IPS-NIHi7 (cell line): Measurements from ENCODE around the gene CNN2.

ENCODE experiments used
- DNase-seq: peaks from one replicate; pipeline ENCODE4 v3.0.0; 2012; ENCODE audit warnings: mixed read lengths; ENCODE audit errors: extremely low spot score

CNN2 gene

DNA sequence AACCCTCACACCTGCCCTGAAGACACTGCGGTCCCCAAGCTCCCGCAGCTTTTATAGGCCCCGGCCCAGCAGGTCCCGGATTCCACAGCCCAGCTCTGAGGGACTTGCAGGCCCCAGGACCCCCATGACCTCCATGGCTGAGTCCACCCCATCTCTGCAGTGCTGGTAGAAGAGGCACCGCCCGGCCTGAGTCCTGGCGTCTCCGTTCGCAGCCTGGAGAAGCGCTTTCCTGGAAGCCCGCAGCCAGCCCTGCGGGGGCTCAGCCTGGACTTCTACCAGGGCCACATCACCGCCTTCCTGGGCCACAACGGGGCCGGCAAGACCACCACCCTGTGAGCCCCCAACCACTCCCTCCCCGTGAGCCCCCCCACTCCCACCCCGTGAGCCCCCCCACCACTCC is 22.7 kb downstream of the CNN2 start:
- no peak for DNase-seq

DNA sequence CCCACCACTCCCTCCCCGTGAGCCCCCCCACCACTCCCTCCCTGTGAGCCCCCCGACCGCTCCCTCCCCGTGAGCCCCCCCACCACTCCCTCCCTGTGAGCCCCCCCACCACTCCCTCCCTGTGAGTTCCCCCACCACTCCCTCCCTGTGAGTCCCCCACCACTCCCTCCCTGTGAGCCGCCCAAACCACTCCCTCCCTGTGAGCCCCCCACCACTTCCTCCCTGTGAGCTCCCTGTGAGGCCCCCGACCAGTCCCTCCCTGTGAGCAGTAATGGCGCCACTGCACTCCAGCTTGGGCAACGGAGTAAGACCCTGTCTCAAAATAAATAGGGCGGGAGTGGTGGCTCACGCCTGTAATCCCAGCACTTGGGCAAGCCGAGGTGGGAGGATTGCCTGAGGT is 23.4 kb downstream of the CNN2 start:
- no peak for DNase-seq

DNA sequence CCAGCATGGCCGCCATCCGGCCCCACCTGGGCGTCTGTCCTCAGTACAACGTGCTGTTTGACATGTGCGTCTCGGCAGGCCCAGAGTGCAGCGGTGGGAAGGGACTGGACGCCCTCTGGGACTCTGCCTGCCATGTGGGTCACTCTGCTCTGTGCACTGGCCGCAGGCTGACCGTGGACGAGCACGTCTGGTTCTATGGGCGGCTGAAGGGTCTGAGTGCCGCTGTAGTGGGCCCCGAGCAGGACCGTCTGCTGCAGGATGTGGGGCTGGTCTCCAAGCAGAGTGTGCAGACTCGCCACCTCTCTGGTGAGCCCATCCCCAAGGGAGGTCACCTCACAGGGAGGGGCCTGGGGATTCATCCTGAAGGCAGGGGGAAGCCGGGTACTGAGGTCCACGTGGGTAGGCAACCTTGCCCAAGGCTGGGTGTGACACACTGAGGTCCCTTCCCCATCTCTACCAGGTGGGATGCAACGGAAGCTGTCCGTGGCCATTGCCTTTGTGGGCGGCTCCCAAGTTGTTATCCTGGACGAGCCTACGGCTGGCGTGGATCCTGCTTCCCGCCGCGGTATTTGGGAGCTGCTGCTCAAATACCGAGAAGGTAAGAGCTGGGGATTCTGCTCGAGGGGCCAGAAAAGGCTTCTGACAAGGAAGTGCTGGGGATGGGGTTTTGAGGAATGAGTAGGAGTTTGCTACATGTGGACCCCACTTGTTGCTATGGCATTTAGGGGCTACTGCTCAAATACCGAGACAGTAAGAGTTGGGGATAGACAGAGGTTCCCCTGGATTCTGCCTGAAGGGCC is 24.8 kb downstream of the CNN2 start:
- DNase-seq, result no peak

DNA sequence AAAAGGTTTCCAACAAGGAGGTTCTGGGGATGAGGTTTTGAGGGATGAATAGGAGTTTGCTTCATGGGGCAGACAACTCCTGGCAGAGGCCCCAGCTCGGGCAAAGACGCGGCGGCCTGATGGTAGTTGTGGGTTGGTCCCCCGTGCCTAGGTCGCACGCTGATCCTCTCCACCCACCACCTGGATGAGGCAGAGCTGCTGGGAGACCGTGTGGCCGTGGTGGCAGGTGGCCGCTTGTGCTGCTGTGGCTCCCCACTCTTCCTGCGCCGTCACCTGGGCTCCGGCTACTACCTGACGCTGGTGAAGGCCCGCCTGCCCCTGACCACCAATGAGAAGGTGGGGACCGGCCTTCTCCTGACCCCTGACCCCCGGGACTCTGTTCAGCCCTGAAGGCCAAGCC is 25.4 kb downstream of the CNN2 start:
- DNase-seq, result no peak

DNA sequence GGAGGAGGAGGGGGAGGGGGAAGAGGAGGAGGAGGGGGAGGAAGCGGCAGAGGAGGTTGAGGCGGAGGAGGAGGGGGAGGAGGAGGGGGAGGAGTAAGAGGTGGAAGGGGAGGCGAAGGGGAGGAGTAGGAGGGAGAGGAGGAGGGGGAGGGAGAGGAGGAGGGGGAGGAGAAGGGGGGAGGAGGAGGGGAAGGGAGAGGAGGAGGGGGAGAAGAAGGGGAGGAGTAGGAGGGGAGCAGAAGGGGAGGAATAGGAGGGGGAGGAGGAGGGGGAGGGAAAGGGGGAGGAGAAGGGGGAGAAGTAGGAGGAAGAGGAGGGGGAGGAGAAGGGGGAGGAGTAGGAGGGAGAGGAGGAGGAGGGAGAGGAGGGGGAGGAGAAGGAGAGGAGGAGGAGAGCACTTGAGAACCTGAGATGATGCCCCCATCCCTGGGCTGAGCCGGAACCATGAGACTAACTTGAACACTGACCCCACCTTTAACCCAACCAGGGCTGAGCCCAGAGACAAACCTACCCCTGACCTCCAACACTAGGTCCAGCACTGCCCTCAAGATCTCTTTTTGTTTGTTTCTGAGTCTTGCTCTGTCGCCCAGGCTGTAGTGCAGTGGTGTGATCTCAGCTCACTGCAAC is 26.1 kb downstream of the CNN2 start:
- DNase-seq, result no peak

DNA sequence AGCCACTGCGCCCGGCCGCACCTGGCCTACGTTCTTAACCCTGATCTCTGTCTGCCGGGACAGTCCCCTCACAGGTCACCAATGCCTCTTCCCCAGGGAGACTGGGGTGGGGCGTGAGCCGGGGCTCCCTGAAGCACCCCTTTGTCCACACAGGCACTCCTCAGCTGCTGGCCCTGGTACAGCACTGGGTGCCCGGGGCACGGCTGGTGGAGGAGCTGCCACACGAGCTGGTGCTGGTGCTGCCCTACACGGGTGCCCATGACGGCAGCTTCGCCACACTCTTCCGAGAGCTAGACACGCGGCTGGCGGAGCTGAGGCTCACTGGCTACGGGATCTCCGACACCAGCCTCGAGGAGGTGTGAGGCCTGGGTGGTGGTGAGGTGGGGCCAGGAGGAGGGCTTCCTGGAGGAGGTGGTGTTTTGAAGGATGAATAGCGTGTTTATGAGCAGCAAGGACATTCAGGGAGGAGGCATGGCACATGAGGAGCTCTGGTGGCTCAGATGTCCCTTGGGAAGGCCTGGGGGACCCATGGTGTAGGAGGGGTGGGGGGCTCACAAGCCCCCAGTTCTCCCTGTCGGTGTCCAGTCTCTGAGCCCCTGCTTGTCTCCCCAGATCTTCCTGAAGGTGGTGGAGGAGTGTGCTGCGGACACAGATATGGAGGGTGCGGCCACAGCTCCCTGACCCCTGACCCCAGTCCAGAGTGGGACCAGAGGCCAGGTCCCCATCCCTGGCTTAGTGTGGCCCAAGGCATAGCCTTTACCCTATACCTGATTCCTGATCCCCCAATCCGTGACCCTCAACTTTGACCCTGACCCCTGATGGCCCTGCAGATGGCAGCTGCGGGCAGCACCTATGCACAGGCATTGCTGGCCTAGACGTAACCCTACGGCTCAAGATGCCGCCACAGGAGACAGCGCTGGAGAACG is 27.0 kb downstream of the CNN2 start:
- no peak for DNase-seq

DNA sequence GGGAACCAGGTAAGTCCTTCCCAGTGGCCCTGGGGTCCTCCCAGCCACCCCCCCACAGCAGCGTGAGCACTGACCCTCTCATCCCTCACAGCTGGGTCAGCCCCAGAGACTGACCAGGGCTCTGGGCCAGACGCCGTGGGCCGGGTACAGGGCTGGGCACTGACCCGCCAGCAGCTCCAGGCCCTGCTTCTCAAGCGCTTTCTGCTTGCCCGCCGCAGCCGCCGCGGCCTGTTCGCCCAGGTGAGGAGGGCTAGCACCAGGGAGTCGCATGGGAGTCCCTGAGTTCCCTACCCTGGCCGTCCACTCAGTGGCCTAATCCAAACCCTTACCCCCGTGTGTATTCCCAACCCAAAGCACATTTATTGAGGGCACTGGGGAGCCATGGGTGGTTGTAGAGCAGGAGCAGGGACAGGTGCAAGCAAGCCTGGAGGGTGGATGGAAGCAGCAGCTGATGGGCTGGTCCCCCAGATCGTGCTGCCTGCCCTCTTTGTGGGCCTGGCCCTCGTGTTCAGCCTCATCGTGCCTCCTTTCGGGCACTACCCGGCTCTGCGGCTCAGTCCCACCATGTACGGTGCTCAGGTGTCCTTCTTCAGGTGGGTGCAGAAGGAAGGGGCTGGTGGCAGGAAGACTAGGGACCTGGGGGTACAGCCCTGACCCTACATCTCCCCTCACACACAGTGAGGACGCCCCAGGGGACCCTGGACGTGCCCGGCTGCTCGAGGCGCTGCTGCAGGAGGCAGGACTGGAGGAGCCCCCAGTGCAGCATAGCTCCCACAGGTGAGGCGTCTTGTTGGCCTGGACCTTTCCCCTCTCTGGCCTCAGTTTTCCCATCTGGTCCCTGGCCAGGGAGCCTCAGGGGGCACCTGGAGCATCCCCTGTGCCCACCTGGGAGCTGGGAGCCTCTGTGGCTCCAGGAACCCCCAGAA is 28.0 kb downstream of the CNN2 start:
- no peak for DNase-seq

DNA sequence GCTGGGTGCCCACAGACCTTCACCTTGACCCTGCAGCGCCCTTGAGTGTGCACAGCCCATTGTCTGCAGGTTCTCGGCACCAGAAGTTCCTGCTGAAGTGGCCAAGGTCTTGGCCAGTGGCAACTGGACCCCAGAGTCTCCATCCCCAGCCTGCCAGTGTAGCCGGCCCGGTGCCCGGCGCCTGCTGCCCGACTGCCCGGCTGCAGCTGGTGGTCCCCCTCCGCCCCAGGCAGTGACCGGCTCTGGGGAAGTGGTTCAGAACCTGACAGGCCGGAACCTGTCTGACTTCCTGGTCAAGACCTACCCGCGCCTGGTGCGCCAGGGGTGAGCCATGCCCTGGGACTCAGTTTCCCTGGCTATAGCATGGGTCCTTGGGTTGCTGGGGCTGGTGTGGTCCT is 28.6 kb downstream of the CNN2 start:
- DNase-seq, result no peak

DNA sequence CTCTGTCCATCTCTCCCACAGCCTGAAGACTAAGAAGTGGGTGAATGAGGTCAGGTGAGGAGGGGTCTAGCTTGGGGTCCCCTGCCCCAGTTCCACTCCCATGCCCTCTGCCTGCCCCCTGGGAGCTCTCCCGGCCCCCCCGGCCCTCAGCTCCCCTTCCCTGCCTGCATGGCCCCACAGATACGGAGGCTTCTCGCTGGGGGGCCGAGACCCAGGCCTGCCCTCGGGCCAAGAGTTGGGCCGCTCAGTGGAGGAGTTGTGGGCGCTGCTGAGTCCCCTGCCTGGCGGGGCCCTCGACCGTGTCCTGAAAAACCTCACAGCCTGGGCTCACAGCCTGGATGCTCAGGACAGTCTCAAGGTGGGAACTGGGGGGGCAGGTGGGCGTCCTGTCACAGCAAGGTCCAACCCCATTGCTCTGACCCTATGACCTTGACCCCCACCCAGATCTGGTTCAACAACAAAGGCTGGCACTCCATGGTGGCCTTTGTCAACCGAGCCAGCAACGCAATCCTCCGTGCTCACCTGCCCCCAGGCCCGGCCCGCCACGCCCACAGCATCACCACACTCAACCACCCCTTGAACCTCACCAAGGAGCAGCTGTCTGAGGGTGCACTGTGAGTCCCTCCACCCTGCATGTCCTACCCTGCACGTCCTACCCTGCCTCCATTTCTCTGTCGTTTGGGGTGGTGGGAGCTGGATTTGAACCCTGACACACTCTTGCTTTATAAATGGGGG is 29.6 kb downstream of the CNN2 start:
- no peak for DNase-seq

DNA sequence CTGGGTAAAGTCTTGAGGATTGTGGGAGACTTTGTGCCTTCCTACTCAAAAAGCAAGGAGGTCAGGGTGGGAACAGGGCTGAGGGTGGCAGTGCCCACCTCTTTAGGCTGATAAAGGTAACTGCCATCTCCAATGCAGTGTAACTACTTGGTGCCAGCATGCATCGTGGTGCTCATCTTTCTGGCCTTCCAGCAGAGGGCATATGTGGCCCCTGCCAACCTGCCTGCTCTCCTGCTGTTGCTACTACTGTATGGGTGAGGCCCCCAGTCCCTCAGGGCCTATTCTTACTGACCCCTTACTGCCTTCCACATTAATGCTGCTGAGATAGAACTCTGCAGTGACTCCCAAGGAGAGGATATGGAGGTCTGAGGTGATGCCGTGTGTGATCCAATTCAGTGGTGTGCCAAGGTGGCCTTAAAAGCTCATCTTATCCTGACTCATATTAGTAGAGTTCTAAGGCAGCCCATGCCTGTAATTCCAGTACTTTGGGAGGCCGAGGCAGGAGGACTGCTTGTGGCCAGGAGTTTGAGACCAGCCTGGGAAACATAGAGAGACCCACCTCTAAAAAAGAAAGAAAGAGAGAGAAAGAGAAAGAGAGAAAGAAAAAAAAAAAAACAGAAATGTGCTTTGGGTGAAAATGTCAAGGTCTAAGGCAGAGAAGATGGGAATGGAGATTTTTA is 30.9 kb downstream of the CNN2 start:
- no peak for DNase-seq

DNA sequence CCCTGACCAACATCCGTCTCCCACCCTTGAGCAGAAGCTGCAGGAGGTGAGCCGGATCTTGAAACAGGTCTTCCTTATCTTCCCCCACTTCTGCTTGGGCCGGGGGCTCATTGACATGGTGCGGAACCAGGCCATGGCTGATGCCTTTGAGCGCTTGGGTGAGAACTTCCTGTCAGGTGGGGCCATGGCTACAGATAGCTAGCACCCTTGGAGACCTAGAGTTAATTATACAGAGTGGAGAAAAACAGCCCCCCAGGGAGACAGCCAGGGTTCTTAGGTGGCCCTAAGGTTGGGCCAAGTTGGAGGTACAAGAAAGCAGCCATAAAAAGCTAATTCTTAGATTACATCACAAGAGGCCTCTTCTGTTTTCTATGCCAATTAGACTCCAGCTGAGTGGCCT is 31.7 kb downstream of the CNN2 start:
- DNase-seq, result no peak

DNA sequence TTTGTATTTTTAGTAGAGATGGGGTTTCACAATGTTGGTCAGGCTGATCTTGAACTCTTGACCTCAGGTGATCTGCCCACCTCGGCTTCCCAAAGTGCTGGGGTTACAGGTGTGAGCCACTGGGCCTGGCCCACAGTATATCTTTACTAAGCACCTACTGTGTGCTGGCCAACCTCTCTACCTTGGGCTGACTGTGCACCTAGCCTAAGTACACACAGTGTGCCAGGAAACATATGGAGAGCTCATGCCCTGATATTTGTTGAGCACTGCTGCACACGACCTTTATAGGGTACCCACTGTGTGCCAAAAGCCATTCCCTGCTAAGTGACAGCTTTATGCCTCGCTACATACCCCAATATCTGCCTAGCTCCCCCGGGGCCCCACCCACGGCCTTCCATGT is 34.3 kb downstream of the CNN2 start:
- no peak for DNase-seq

DNA sequence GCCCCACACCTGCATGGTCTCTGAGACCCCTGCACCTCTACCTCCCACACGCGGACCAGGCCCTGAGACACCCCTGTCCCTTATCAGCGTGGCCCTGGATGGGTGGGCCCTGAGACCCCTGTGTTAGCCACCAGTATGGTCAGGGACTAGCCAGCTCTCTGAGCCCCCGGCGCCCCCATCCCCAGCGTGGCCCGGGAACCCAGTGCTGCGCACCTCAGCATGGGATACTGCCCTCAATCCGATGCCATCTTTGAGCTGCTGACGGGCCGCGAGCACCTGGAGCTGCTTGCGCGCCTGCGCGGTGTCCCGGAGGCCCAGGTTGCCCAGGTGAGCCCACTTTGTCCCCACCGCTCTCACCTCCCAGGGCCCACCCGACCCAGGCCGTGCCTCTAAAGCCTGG is 35.6 kb downstream of the CNN2 start:
- no peak for DNase-seq

DNA sequence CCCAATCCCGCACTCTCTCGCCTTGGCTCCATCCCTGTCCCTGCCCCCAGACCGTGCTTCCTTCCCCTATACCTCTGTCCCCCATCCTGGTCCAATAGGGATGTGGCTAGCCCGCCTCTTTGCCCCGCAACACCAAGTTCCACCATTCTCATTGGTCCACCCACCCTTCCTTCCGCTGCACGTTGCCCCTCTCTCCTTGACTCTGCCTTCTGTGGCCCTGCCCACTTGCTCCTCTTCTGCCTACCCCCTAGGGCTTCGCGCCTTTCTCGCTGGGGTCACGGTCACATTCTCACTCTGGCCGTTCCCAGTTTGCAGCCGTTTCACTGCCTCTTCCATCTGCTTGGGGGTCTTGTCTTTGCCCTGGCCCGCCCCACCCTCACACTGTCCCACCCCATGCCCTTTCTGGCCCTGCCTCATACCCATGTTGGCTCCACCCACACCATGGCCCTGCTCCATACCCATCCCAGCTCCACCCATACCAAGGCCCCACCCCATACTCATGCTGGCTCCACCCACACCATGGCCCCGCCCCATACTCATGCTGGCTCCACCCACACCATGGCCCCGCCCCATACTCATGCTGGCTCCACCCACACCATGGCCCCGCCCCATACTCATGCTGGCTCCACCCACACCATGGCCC is 36.1 kb downstream of the CNN2 start:
- peak; percentile 78 for DNase-seq

DNA sequence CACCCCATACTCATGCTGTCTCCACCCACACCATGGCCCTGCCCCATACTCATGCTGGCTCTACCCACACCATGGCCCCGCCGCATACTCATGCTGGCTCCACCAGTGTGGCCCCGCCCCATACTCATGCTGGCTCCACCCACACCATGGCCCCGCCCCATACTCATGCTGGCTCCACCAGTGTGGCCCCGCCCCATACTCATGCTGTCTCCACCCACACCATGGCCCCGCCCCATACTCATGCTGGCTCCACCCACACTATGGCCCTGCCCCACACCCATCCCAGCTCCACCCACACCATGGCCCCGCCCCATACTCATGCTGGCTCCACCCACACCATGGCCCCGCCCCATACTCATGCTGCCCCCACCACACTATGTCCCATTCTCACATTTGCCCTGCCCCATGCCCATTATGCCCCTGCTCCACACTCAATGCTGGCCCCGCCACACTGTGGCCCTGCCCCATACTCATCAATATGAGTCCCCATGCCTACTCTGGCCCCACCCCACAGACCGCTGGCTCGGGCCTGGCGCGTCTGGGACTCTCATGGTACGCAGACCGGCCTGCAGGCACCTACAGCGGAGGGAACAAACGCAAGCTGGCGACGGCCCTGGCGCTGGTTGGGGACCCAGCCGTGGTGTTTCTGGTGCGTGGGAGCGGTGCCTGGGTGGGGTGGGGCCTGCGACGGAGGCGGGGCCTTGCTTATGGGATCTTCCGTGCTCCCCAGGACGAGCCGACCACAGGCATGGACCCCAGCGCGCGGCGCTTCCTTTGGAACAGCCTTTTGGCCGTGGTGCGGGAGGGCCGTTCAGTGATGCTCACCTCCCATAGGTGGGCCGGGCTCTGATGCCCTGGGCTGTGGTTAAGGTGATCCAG is 36.9 kb downstream of the CNN2 start:
- no peak for DNase-seq

DNA sequence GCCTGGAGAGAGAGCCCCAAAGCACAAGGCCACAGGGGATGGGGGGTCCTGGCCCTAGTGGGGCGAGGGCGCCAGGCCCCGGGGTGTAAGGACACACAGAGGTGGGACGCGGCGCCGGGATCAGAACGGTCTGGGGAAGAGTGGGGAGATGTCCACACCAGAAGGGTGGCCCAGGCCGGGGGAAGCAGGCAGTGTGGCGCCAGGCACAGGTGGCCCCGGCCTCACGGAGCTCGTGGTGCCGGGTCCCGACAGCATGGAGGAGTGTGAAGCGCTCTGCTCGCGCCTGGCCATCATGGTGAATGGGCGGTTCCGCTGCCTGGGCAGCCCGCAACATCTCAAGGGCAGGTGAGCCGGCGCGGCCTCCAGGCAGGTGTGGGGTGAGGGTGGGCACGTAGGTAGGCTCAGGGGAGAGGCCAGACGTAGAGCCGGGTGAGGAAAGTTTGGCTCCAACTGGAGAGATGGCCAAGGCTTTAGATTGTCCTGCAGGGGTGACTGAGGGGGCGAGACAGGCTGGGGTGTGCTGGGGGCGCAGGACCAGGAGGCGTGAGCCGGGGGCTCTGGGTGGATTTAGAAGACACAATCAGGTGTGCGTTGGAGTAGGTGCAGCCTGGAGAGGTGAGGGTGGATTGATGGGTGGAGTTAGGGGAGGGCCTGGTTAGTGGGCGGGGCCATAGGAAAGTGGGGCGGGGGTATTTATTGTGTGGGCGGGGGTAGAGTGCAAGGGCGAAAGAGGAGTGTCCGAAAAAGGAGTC is 37.7 kb downstream of the CNN2 start:
- DNase-seq, result peak; percentile 78

DNA sequence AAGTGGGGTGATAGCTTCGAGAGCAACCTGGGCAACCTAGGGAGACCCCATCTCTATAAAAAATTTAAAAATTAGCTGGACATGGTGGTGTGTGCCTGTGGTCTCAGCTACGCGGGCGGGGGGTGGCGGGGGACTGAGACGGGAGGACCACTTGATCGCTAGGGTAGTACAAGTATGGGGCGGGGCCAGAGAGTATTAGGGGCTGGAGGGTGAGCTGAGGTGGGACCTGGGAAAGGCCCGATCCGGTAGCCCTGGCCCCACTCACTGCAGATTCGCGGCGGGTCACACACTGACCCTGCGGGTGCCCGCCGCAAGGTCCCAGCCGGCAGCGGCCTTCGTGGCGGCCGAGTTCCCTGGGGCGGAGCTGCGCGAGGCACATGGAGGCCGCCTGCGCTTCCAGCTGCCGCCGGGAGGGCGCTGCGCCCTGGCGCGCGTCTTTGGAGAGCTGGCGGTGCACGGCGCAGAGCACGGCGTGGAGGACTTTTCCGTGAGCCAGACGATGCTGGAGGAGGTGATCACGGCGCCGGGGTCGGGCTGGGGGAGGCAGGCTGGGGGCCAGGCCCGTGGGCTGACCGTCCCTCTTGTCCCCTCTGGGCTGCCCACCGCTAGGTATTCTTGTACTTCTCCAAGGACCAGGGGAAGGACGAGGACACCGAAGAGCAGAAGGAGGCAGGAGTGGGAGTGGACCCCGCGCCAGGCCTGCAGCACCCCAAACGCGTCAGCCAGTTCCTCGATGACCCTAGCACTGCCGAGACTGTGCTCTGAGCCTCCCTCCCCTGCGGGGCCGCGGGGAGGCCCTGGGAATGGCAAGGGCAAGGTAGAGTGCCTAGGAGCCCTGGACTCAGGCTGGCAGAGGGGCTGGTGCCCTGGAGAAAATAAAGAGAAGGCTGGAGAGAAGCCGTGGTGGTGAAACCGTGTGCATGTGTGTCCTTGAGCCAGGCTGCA is 38.5 kb downstream of the CNN2 start:
- DNase-seq, result peak; percentile 74
